NCI-H128 (cell line): ENCODE results near the gene TEKT2.

ENCODE experiments used
- DNase-seq: peaks from one replicate; lab custom pipeline; 2025; ENCODE audit not compliant: unreplicated experiment; lab: John Stamatoyannopoulos, UW

TEKT2 gene

DNA sequence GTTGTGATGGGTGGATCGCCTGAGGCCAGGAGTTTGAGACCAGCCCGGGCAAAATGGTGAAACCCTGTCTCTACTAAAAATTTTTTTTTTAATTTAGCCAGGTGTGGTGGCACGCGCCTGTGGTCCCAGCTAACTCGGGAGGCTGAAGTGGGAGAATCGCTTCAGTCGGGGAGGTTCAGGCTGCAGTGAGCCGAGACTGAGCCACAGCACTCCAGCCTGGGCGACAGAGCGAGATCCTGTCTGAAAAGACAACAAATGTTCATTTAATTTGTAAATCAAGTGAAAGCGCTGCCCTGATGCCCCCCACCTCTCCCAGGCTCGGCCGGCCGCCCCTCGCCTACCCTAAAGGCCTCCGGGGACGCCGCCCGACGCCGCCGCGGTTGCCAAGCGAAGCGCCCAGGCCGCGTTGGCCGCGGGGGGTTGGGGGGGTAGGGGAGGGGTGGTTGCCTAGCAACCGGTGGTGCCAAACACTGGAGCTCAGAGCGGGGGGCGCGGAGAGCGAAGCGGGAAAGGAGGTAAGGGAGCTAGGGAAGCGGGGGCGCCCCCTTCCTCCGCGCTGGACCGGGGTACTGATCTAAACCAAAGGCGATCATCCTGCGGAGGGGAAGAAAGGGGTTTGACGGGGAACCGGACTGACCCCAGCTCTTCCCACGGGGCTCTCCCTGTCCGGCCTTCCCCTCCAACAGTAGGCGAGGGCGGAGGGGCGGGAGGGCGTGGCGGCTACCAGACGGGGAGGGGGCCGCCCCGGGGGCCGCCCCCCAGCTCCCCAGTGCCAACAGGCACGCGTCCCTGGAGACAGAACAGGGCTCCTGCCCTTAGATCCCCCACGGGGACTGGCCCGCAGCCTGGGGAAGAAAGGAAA is at the start of gene TEKT2:
Gene TEKT2, plus strand, starts transcription at position 460 of the 862 bp plus-strand sequence. CDS start 828 bp downstream, outside the sequence.
- DNase-seq = peak; percentile 80

GRCh38 chr1:36034692-36035091 is 49.2 kb upstream of the TEKT2 start:
- DNase-seq = no peak

DNA sequence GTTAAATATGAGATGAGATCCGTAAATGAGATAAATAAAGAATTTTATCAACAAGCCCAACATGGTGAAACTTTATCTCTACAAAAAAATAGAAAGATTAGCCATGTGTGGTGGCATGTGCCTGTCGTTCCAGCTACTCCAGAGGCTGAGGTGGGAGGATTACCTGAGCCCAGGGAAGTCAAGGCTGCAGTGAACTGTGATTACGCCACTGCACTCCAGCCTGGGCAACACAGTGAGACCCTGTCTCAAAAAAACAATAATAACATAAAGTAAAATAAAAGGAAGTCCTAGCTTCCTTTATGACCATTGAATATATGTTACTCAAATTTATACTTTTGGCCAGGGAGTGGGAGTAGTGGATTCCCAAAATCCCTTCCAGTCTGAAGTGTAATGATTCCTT is 48.7 kb upstream of the TEKT2 start:
- DNase-seq = no peak

GRCh38 chr1:36040238-36040637 is 43.7 kb upstream of the TEKT2 start:
- no peak for DNase-seq

- DNase-seq = no peak
Observed at GRCh38 chr1:36051821-36052220, 32.1 kb upstream of the TEKT2 start.

DNA sequence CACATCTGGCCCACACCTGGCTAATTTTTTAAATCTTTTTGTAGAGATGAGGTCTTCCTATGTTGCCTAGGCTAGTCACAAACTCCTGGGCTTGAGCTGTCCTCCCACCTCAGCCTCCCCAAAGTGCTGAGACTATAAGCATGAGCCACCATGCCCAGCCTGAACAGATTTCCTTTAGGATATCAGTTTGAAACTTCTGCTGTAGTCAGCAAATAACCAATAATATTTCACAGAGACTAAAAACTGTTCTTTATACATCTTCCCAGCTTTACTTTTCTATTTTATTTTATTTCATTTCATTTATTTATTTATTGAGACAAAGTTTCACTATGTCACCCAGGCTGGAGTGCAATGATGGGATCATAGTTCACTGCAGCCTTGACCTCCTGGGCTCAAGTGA is 29.9 kb upstream of the TEKT2 start:
- no peak for DNase-seq

GRCh38 chr1:36055706-36056105 is 28.2 kb upstream of the TEKT2 start:
- DNase-seq = no peak

GRCh38 chr1:36062315-36062714 is 21.6 kb upstream of the TEKT2 start:
- DNase-seq = no peak

DNA sequence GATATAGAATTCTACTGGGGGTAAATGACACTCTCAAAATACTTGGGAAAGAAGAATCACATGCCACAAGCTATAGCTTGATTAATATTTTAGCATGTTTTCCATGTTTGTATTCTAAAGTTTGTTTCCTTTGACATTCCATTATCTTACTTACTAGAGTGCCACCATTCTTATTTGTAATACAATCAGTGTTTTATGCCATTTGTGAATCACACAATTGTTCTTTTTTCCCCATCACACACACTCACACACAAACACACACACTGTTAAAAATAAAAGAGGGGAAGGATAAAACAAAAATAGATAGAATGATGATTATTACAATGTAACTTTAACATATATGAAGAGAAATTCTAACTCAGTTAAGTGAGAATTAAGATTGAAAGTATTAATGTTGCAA is 16.0 kb upstream of the TEKT2 start:
- DNase-seq = no peak

DNA sequence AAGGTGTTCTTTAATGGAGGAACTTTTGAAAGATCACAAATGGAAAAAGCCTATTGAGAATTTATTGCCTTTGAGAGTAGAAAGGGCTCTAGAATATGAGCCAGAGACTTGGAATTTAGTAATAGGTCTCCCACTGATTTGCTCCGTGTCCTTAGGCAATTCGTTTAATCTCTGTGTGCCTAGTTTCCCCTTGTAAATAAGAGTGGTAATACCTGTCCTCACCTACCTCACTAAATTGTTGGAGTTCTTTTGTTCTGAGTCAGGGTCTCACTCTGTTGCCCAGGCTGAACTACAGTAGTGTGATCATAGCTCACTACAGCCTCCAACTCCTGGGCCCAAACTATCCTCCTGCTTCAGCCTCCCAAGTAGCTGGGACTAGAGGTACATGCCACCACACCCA is 15.0 kb upstream of the TEKT2 start:
- DNase-seq = no peak

DNA sequence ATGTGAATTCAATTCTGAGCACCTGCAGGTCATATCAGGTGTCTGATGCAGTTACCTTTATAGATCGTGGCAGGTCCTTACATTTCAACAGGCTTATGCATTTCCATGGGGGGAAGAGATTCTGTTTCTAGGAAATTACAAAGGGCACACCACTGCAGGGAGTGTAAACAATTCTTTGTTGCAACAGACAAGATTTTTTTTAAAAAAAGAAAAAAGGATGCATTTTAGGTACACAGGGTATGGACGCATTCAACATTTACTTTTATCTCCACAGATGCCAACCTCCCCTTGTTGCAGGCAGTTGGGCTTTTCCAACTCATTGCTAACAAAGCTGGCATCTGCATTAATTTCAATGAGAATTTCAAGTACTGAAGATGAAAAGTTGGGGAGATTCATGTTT is 13.5 kb upstream of the TEKT2 start:
- peak; percentile 64 for DNase-seq

- DNase-seq = no peak
Observed at GRCh38 chr1:36076979-36077573, 6.8 kb upstream of the TEKT2 start.

DNA sequence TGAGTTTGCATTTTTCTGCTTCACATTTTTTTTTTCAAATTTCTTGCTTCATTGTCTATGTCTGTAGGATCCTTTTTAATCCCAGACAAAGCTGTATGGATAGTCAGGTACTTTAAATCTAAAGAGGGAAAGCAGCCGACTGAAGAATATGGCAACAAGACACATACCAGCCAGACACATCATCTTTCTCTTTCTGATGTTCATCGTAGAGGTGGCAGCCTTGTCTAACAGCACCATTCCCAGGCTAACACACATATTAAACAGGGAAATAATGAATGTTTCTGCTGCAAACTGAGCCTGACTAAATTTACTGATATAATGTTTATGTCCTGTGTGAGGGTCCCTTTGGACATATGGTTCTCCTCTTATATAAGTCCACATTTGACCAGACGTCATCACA is 3.7 kb upstream of the TEKT2 start:
- no peak for DNase-seq

DNA sequence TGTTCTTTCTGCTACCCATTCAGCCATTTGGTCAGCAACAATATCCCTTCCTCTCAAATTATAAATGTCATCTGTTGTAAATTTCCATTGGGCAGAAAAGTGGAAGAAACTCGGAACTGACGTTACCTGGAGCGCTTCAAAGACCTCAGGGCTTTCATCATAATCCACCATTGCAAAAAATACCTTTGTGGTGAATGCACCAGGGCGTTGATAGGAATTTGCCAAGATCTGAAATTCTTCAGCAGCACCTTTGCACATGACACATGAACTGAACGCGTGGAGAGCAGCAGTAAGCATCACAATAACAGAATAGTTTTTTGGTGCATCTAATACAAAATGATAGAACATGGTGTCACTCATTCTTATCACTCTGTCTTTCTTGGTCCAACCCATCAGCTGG is 3.1 kb upstream of the TEKT2 start:
- no peak for DNase-seq

DNA sequence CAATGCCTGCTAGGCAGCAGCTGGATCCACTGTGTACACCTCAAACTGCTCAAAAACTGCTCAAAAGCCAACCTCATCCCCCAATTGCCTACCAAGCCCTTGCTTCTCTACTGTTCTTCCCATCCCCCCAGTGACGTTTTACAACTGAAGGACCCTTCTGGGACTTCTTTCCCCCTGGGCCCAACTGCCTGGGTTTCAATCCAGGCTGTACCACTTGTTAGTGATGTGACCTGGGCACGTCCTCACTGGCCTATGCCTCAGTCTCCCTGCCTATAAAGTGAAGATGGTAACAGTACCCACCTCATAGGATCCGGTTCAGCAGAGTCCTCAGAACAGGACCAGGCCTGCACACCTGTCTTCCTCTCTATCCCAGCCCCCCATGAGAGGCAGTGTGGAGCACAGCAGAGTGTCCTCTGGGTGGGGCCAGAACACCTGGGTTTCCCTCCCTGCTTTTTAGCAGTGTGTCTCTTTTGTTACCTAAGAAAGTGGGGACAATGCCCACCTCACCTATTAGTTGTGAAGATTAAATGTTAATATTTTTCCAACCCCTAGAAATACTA is 1.9 kb upstream of the TEKT2 start:
- DNase-seq = no peak

GRCh38 chr1:36083219-36083618 is 675 bp upstream of the TEKT2 start:
- DNase-seq = no peak

DNA sequence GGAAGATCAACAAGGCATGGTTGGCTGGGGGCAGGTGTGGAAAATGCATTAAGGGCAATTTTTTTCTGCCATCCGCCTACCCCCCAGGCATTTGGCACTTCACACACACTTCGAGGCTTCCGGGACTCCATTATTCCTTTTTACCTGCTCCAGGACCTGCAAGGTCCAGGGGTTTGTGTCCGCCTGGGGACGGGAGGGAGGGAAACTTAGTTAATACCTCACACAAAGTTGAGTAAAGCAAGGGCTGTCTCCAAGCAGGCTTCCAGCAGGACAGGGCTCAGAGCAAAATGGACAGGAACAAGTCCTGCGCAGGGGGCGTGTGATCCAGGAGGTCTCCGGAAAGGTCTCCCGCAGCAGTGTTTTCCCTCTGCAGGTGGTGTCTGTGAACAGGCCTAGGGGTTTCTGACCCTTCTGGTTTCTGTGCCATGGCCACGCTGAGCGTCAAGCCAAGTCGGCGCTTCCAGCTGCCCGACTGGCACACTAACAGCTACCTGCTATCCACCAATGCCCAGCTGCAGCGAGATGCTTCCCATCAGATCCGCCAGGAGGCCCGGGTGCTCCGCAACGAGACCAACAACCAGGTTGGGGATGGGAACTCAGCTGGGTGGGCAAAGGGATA is 712 bp downstream of the TEKT2 start:
- no peak for DNase-seq

DNA sequence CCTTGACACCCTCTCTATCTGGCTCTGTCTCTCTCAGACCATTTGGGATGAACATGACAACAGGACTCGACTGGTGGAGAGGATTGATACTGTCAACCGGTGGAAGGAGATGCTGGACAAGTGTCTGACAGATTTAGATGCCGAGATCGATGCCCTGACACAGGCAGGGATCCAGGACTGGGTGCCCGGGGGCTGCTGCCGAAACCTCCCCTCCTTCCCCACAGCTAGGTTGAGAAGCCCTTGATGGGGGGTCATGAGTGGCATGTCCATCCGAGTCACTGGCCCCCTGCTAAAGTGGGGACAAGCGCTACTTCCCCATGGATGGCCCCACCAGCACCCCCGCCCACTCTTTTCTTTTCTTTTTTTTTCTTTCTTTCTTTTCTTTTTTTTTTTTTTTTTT is 1.2 kb downstream of the TEKT2 start:
- no peak for DNase-seq

DNA sequence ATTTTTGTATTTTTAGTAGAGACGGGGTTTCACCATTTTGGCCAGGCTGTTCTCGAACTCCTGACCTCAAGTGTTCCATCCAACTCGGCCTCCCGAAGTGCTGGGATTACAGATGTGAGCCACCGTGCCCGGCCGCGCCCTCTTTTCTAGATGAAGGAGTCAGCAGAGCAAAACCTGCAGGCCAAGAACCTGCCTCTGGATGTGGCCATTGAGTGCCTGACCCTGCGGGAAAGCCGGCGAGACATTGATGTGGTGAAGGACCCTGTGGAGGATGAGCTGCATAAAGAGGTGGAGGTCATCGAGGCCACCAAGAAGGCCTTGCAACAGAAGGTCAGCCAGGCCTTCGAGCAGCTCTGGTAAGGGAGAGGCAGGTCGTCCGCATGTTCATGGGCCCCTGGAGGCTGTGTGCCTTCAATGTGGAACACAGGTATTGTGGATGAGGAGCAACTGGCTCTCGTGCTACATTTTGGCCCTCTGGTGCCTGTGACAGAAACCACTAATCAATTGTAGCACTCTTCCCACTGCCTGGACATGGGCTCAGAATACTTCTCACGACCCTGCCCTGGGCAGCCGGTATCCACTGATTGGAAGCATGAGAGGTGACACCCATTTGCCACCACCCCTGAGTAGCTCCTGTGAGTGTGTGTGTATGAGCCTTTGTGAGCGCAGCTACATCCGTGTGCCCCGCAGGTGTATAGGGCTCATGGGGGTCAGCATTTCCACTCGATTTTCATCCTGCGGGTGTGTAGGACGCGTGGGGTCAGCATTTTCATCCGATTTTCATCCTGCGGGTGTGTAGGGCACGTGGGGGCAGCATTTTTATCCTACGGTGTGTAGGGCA is 2.0 kb downstream of the TEKT2 start:
- no peak for DNase-seq

DNA sequence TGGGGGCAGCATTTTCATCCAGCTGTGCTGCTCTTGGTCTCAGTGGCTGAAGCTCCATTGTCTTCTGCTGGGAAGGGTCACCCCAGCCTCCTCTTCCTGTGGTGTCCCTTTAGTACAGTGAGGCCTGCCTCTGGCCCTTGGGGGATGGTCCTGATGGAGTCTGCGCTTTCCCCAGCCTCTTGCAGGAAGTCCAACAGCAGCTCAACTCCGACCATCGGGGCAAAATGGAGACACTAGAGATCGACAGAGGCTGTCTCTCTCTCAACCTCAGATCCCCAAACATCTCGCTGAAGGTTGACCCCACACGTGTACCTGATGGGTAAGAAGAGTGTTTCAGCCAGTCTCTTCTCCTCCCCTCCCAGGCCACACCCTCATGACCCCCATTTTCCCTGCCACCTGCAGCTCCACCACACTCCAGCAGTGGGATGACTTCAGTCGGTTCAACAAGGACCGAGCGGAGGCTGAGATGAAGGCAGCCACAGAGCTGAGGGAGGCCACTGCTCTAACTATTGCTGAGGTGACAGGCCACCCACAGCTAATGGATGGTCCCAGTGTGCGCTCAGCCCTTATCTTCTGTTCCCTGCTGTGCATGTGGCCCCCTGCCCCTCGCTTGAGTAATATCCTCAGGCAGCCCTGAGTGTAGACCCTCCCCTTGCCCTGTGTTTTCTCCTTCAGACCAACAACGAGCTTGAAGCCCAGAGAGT is 2.8 kb downstream of the TEKT2 start:
- DNase-seq = no peak
